ENCODE measurements around the gene FANK1.

Gene FANK1

GRCh38 chr10:125992254-125992653 is 95.9 kb downstream of the FANK1 start:
- no peak for DNase-seq (ENCODE audit: low spot score)
- TF ChIP-seq CTCF (IDR thresholded peaks at IDR 0.05; ENCODE audit: borderline replicate concordance, control extremely low read depth, extremely low read depth, insufficient read depth, missing control alignments): no peak
- in situ Hi-C loops (cut with MboI; ENCODE audit: low sequenced_read_pairs, unreplicated experiment): loop anchor here (25.0 kb wide), 1 partner anchor 520 kb away; no protein-coding TSS in a partner anchor

DNA sequence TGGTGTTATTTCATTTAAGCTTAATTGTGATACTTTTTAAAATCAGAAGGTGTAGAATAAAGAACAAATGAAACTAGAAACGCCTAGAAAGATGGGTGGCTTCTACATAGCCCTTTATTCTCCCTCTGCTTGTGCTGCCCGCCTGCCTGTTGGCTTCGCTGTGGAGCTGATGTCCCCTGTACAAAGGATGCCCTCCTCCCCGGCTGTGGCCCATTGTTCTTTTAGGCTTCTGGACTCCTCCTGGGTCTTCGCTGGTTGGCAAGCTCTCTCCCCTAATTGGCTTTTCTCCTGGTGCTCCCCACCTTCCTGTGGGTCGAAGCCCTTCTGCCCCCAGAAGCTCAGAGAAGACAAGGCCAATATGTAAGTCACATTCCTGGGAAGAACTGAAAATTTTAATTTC is 98.2 kb downstream of the FANK1 start:
- DNase-seq (ENCODE audit: low spot score): no peak
- TF ChIP-seq CTCF (IDR thresholded peaks at IDR 0.05; ENCODE audit: borderline replicate concordance, control extremely low read depth, extremely low read depth, insufficient read depth, missing control alignments): no peak
- in situ Hi-C loops (cut with MboI; ENCODE audit: low sequenced_read_pairs, unreplicated experiment): loop anchor here (25.0 kb wide), 1 partner anchor 518 kb away; no protein-coding TSS in a partner anchor

GRCh38 chr10:125995726-125996304 is 99.5 kb downstream of the FANK1 start:
- no peak for TF ChIP-seq CTCF (IDR thresholded peaks at IDR 0.05; ENCODE audit: borderline replicate concordance, control extremely low read depth, extremely low read depth, insufficient read depth, missing control alignments)
- in situ Hi-C loops (cut with MboI; ENCODE audit: low sequenced_read_pairs, unreplicated experiment): loop anchor here (25.0 kb wide), 1 partner anchor 516 kb away; no protein-coding TSS in a partner anchor

DNA sequence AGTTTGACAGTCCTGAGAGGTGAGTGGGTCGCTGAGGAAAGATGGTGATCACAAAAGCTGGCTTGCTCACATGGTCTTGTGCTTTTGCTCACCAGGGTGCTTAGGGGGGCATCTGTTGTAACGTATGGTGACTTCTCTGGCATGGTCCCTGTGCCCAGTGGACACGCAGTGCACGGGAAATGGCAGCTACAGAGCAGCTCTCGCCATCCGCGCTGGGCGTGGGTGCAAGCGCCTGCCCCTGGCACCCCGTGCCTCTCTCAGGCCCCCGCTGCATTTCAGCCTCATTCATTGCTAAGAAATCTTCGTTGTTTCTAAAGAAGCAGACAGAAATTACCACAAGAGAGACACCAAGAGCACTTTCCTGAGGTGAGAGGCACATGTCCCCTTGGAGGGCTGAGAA is 101.2 kb downstream of the FANK1 start:
- in situ Hi-C loops (cut with MboI; ENCODE audit: low sequenced_read_pairs, unreplicated experiment): loop anchor here (25.0 kb wide), 1 partner anchor 515 kb away; no protein-coding TSS in a partner anchor
- DNase-seq (ENCODE audit: low spot score): no peak
- no peak for TF ChIP-seq CTCF (IDR thresholded peaks at IDR 0.05; ENCODE audit: borderline replicate concordance, control extremely low read depth, extremely low read depth, insufficient read depth, missing control alignments)

More at GRCh38 chr10:125995726-125996304, 99.5 kb downstream of the FANK1 start:
- no peak for DNase-seq (ENCODE audit: low spot score)

DNA sequence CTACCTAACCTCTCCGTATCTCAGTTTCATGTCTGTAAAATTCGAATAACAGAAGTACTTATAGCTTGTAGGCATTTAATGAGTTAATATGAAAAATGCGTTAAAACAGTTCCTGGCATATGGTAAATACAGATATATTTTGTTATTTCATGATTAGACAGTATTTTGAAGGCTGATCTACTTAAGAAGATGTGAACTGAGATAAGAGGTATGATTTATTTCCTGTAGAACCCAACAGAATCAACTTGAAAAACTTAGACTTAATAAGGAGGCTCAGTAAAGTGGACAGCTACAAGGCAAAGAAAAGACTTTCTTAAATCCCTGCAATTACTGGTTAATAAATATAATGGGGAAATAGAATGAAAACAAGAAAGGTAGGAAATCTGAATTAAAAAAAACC is 103.3 kb downstream of the FANK1 start:
- no peak for TF ChIP-seq CTCF (IDR thresholded peaks at IDR 0.05; ENCODE audit: borderline replicate concordance, control extremely low read depth, extremely low read depth, insufficient read depth, missing control alignments)
- DNase-seq (ENCODE audit: low spot score): no peak
- in situ Hi-C loops (cut with MboI; ENCODE audit: low sequenced_read_pairs, unreplicated experiment): loop anchor here (25.0 kb wide), 1 partner anchor 513 kb away; no protein-coding TSS in a partner anchor

DNA sequence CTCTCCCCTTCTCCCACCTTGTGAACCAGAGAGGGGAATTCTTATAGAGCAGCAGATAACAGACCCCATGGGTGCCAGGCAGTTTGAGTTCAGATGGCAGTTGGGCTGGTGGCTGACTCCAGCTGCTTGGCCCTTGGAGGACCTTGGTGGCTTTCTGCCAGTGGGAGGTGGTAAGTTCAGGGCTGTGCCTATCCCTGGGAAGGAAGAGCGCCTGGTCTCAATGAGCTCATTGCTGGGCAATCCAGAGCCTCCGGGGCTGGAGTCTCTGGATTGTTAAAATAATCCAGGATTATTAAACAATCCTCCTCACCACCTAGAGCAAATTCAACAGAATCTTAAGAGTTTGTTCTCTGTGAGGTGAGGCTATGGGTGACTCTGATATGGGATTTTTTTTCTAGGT is 105.2 kb downstream of the FANK1 start:
- no peak for TF ChIP-seq CTCF (IDR thresholded peaks at IDR 0.05; ENCODE audit: borderline replicate concordance, control extremely low read depth, extremely low read depth, insufficient read depth, missing control alignments)
- in situ Hi-C loops (cut with MboI; ENCODE audit: low sequenced_read_pairs, unreplicated experiment): no loop called here
- no peak for DNase-seq (ENCODE audit: low spot score)

Data from GM13976 (cell line).